Measurements from ENCODE around the gene KRTAP4-1. TPM values are rescaled to one million over a fixed set of nuclear protein-coding genes. Genes with fewer than 3 reads are reported as not detected.

Gene KRTAP4-1
- total RNA-seq, 6 experiments from 2014 or later, result not detected

GRCh38 chr17:41178843-41179616, 5.7 kb downstream of the KRTAP4-1 start:
- peak; percentile 15 for DNase-seq
- Mint-ChIP-seq H3K27me3 (ENCODE audit: insufficient read depth) (peaks cover 1% of the 10 kb centered on the region; the same call in 1 of the 2 replicates), H3K27ac (peak overlapping the region; percentile 68), H3K4me3 (no peak overlapping the region), H3K4me1 (ENCODE audit: low read depth) (peaks cover 30% of the 10 kb centered on the region), H3K36me3 (ENCODE audit: low read depth) (no peaks in the 10 kb centered on the region), H3K9me3 (no peaks in the 10 kb centered on the region)
- TF ChIP-seq CTCF (IDR thresholded peaks at IDR 0.05), result no peak

- H3K4me3 Mint-ChIP-seq, result no peak overlapping the region
- no peaks in the 10 kb centered on the region for H3K9me3 Mint-ChIP-seq
- H3K4me1 Mint-ChIP-seq (ENCODE audit: low read depth), result peaks cover 30% of the 10 kb centered on the region
- DNase-seq, result peak; percentile 53
- TF ChIP-seq CTCF (IDR thresholded peaks at IDR 0.05), result no peak
- H3K27me3 Mint-ChIP-seq (ENCODE audit: insufficient read depth), result peaks cover 2% of the 10 kb centered on the region; the same call in 1 of the 2 replicates
- H3K36me3 Mint-ChIP-seq (ENCODE audit: low read depth), result no peaks in the 10 kb centered on the region
- peak overlapping the region; percentile 68 for H3K27ac Mint-ChIP-seq
Measured at GRCh38 chr17:41178341-41178740, 6.4 kb downstream of the KRTAP4-1 start.

GRCh38 chr17:41177727-41178271, 6.9 kb downstream of the KRTAP4-1 start, which contains the start of gene KRTAP4-2:
TSS of gene KRTAP4-2 (minus strand) at chr17:41178221. CDS start at chr17:41178164, 57 bp downstream.
- H3K4me3 Mint-ChIP-seq, result no peak within 1 kb of the TSS
- no peaks in the 10 kb centered on the region for H3K9me3 Mint-ChIP-seq
- DNase-seq, result no peak
- peaks cover 1% of the 10 kb centered on the region; the same call in 1 of the 2 replicates for H3K27me3 Mint-ChIP-seq (ENCODE audit: insufficient read depth)
- H3K36me3 Mint-ChIP-seq (ENCODE audit: low read depth), result no peaks in the 10 kb centered on the region
- no peak for TF ChIP-seq CTCF (IDR thresholded peaks at IDR 0.05)
- H3K4me1 Mint-ChIP-seq (ENCODE audit: low read depth), result peaks cover 30% of the 10 kb centered on the region
- H3K27ac Mint-ChIP-seq, result peak within 1 kb of the TSS; percentile 68

GRCh38 chr17:41176744-41177387, 7.8 kb downstream of the KRTAP4-1 start:
- Mint-ChIP-seq H3K9me3 (no peaks in the 10 kb centered on the region), H3K4me1 (ENCODE audit: low read depth) (peaks cover 34% of the 10 kb centered on the region), H3K27ac (no peak overlapping the region), H3K4me3 (no peak overlapping the region), H3K36me3 (ENCODE audit: low read depth) (no peaks in the 10 kb centered on the region), H3K27me3 (ENCODE audit: insufficient read depth) (peaks cover 1% of the 10 kb centered on the region; the same call in 1 of the 2 replicates)
- no peak for DNase-seq
- no peak for TF ChIP-seq CTCF (IDR thresholded peaks at IDR 0.05)

DNA sequence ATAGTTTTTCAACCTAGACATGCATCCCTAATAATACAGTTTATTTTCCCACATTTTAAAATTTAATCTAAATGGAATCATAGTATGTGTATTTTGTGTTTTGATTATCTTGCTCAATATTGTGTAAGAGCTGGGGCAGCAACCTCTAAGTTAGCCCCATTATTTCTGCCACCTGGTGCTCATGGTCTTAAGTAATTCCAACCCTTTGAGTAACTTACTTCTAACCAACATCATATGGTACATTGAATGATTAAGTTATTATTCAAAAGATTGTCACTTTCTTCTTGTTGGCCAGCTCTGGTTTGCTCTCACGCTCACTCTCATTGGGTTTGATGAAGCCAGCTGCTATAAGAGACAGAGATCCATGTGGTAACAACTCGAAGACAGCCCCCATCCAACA, 12.8 kb downstream of the KRTAP4-1 start:
- Mint-ChIP-seq H3K9me3 (no peaks in the 10 kb centered on the region), H3K27me3 (ENCODE audit: insufficient read depth) (peaks cover 1% of the 10 kb centered on the region; the same call in 1 of the 2 replicates), H3K36me3 (ENCODE audit: low read depth) (no peaks in the 10 kb centered on the region), H3K27ac (no peak overlapping the region), H3K4me1 (ENCODE audit: low read depth) (peaks cover 7% of the 10 kb centered on the region; the same call in 1 of the 2 replicates), H3K4me3 (no peak overlapping the region)
- no peak for TF ChIP-seq CTCF (IDR thresholded peaks at IDR 0.05)
- no peak for DNase-seq

Measured in HFFc6 (cell line).